HEK293 (cell line): ENCODE measurements around the gene GOLGA6L7.
A peak's percentile ranks its signal among the peaks of the same experiment; 100 is the strongest.

Source experiments
- CTCF ChIA-PET: fragments of 350-600 bp; formaldehyde crosslinking; extraction: SDS; loops from one replicate; lab custom pipeline; 2021; ENCODE audit warnings: antibody characterized with exemption; lab: Yijun Ruan, JAX
- POLR2A ChIA-PET: fragments of 300-600 bp; formaldehyde crosslinking; extraction: SDS; loops from one replicate; lab custom pipeline; 2020; ENCODE audit warnings: antibody characterized with exemption, inconsistent platforms; lab: Yijun Ruan, JAX
- H3K27ac ChIP-seq: fragments of 200-500 bp; sonication (Bioruptor generic); 2 replicates; pipeline ENCODE4 v1.5.1; 2014; ENCODE audit warnings: low read depth, low read length, control low read depth, inconsistent platforms; ENCODE audit errors: extremely low read depth
- H3K36me3 ChIP-seq, 2 experiments: fragments of 200-500 bp in 1 of 2; sonication (Bioruptor generic) in 1 of 2; 1 replicate in 1 of 2; 2 replicates in 1 of 2; pipeline ENCODE4 v1.5.1; 2014 to 2017; ENCODE audit warnings: inconsistent platforms in 2 of 2, low read length in 2 of 2; ENCODE audit not compliant: control insufficient read depth in 2 of 2, insufficient read depth in 1 of 2
- H3K4me1 ChIP-seq: fragments of 200-500 bp; sonication (Bioruptor generic); 2 replicates; pipeline ENCODE4 v1.5.1; 2014; ENCODE audit warnings: mild to moderate bottlenecking, low read length, inconsistent platforms; ENCODE audit not compliant: control insufficient read depth, insufficient read depth
- H3K4me3 ChIP-seq: 2 replicates; pipeline ENCODE4 v1.5.1; 2011; ENCODE audit warnings: low read depth, mild to moderate bottlenecking, control low read depth, low read length, moderate library complexity
- H3K9me3 ChIP-seq: fragments of 200-500 bp; sonication (Bioruptor generic); 2 replicates; pipeline ENCODE4 v1.5.1; 2014; ENCODE audit warnings: low read depth, low read length, inconsistent platforms; ENCODE audit not compliant: control insufficient read depth, insufficient read depth
- EGR2 ChIP-seq: fragments of 450-650 bp; formaldehyde crosslinking; IDR thresholded peaks from 2 replicates; pipeline ENCODE4 v1.5.1; 2016; ENCODE audit warnings: low read depth, missing biosample characterization, missing genetic modification characterization
- MZF1 ChIP-seq: fragments of 450-650 bp; formaldehyde crosslinking; IDR thresholded peaks from 2 replicates; pipeline ENCODE4 v1.5.1; 2017; ENCODE audit warnings: missing biosample characterization, missing genetic modification characterization, borderline replicate concordance
- RBAK ChIP-seq: fragments of 450-650 bp; formaldehyde crosslinking; IDR thresholded peaks from 2 replicates; pipeline ENCODE4 v1.5.1; 2016; ENCODE audit warnings: missing biosample characterization, missing genetic modification characterization
- SCRT1 ChIP-seq: fragments of 450-650 bp; formaldehyde crosslinking; IDR thresholded peaks from 2 replicates; pipeline ENCODE4 v1.5.1; 2016; ENCODE audit warnings: missing biosample characterization, missing genetic modification characterization, borderline replicate concordance
- SCRT2 ChIP-seq: fragments of 450-650 bp; formaldehyde crosslinking; IDR thresholded peaks from 2 replicates; pipeline ENCODE4 v1.5.1; 2016; ENCODE audit warnings: missing biosample characterization, missing genetic modification characterization
- YY1 ChIP-seq: fragments of 450-650 bp; formaldehyde crosslinking; IDR thresholded peaks from 2 replicates; pipeline ENCODE4 v1.5.1; 2018; ENCODE audit warnings: missing biosample characterization, missing genetic modification characterization
- ZBTB20 ChIP-seq: fragments of 450-650 bp; formaldehyde crosslinking; IDR thresholded peaks from 2 replicates; pipeline ENCODE4 v1.5.1; 2016; ENCODE audit warnings: missing biosample characterization, missing genetic modification characterization
- ZBTB48 ChIP-seq: fragments of 450-650 bp; formaldehyde crosslinking; IDR thresholded peaks from 2 replicates; pipeline ENCODE4 v1.5.1; 2016; ENCODE audit warnings: missing biosample characterization, missing genetic modification characterization
- ZIC2 ChIP-seq: fragments of 450-650 bp; formaldehyde crosslinking; IDR thresholded peaks from 2 replicates; pipeline ENCODE4 v1.5.1; 2016; ENCODE audit warnings: missing biosample characterization, missing genetic modification characterization
- ZNF155 ChIP-seq: fragments of 450-650 bp; formaldehyde crosslinking; IDR thresholded peaks from 2 replicates; pipeline ENCODE4 v1.5.1; 2016; ENCODE audit warnings: missing biosample characterization, missing genetic modification characterization
- ZNF473 ChIP-seq: fragments of 450-650 bp; formaldehyde crosslinking; IDR thresholded peaks from 2 replicates; pipeline ENCODE4 v1.5.1; 2017; ENCODE audit warnings: missing biosample characterization, missing genetic modification characterization
- ZNF548 ChIP-seq: fragments of 450-650 bp; formaldehyde crosslinking; IDR thresholded peaks from 2 replicates; pipeline ENCODE4 v1.5.1; 2016; ENCODE audit warnings: missing biosample characterization, missing genetic modification characterization
- ZNF623 ChIP-seq: fragments of 450-650 bp; formaldehyde crosslinking; IDR thresholded peaks from 2 replicates; pipeline ENCODE4 v1.5.1; 2016; ENCODE audit warnings: missing biosample characterization, missing genetic modification characterization
- ZNF747 ChIP-seq: fragments of 450-650 bp; formaldehyde crosslinking; IDR thresholded peaks from 2 replicates; pipeline ENCODE4 v1.5.1; 2016; ENCODE audit warnings: missing biosample characterization, missing genetic modification characterization
- TF ChIP-seq, protein P1 (sequence below): fragments of 450-650 bp; formaldehyde crosslinking; IDR thresholded peaks from 2 replicates; pipeline ENCODE4 v1.5.1; 2016; ENCODE audit warnings: missing biosample characterization, missing genetic modification characterization
- TF ChIP-seq, protein P2 (sequence below): fragments of 450-650 bp; formaldehyde crosslinking; IDR thresholded peaks from 2 replicates; pipeline ENCODE4 v1.5.1; 2016; ENCODE audit warnings: missing biosample characterization, missing genetic modification characterization, low read depth
- TF ChIP-seq, protein P3 (sequence below): fragments of 450-650 bp; formaldehyde crosslinking; IDR thresholded peaks from 2 replicates; pipeline ENCODE4 v1.5.1; 2017; ENCODE audit warnings: missing biosample characterization, missing genetic modification characterization
- TF ChIP-seq, protein P4 (sequence below): fragments of 450-650 bp; formaldehyde crosslinking; IDR thresholded peaks from 2 replicates; pipeline ENCODE4 v1.5.1; 2016; ENCODE audit warnings: missing biosample characterization, missing genetic modification characterization

GOLGA6L7 gene

DNA sequence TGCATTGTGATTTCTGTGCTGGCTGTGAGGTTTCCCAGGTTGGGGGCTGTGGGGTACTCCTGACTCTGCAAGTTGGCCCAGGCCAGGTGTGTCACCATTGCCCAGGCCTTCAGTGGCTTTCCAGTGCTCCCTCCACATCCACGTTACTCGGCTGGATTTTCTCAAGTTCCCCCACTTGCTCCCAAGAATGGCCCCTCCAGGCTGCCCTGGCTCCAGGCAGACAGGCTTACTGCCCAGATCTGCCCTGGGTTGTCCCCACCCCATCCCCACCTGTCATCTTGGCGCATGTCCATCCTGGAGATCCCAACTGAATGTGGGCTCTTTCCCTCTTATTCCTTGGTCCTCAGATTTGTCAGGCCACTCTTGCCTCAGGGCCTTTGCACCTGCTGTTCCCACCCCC, 40.9 kb upstream of the GOLGA6L7 start:
- TF ChIP-seq YY1: no peak
- no peak for TF ChIP-seq ZNF473
- TF ChIP-seq, protein P1, sequence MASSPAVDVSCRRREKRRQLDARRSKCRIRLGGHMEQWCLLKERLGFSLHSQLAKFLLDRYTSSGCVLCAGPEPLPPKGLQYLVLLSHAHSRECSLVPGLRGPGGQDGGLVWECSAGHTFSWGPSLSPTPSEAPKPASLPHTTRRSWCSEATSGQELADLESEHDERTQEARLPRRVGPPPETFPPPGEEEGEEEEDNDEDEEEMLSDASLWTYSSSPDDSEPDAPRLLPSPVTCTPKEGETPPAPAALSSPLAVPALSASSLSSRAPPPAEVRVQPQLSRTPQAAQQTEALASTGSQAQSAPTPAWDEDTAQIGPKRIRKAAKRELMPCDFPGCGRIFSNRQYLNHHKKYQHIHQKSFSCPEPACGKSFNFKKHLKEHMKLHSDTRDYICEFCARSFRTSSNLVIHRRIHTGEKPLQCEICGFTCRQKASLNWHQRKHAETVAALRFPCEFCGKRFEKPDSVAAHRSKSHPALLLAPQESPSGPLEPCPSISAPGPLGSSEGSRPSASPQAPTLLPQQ (tag by site-specific recombination): no peak
- peak; percentile 80 for TF ChIP-seq ZNF623 (tag by site-specific recombination)
- TF ChIP-seq, protein P2, sequence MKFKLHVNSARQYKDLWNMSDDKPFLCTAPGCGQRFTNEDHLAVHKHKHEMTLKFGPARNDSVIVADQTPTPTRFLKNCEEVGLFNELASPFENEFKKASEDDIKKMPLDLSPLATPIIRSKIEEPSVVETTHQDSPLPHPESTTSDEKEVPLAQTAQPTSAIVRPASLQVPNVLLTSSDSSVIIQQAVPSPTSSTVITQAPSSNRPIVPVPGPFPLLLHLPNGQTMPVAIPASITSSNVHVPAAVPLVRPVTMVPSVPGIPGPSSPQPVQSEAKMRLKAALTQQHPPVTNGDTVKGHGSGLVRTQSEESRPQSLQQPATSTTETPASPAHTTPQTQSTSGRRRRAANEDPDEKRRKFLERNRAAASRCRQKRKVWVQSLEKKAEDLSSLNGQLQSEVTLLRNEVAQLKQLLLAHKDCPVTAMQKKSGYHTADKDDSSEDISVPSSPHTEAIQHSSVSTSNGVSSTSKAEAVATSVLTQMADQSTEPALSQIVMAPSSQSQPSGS (tag by site-specific recombination): no peak
- no peak for TF ChIP-seq ZNF155
- TF ChIP-seq EGR2 (tag by site-specific recombination): no peak
- TF ChIP-seq ZNF548 (tag by site-specific recombination): no peak
- Histone ChIP-seq H3K9me3 (no peaks in the 10 kb centered on the region), H3K4me1 (no peaks in the 10 kb centered on the region; the same call in 1 of the 2 replicates), H3K4me3 (no peak overlapping the region), H3K27ac (no peak overlapping the region), H3K36me3 (no peaks in the 10 kb centered on the region)
- POLR2A ChIA-PET: no interaction called here
- CTCF ChIA-PET: no interaction called here

DNA sequence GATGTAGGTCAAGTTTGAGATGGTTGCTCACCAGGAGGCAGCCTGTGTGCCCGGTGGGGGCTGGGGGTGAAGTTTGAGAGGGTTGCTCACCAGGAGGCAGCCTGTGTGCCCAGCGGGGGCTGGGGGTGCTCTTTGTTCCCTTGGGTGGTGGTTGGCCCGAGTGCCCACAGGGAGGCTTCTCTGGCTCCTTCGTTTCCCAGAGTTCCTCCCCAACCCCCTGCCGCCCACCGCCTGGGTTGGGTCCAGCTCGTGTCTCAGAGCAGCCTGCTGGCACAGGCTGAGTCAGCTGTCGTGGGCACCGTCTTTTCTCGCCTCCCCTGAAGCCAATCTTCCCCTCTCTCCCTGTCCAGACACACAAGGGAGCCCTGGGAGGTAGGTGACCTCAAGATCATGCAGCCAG, 40.5 kb upstream of the GOLGA6L7 start:
- Histone ChIP-seq H3K36me3 (no peaks in the 10 kb centered on the region), H3K9me3 (no peaks in the 10 kb centered on the region), H3K4me3 (no peak overlapping the region), H3K27ac (no peak overlapping the region), H3K4me1 (no peaks in the 10 kb centered on the region; the same call in 1 of the 2 replicates)
- ChIA-PET CTCF (no interaction called here), POLR2A (no interaction called here)
- TF ChIP-seq ZIC2 (tag by site-specific recombination) (peak; percentile 59), ZNF747 (tag by site-specific recombination) (no peak), ZBTB48 (tag by site-specific recombination) (no peak)
- TF ChIP-seq, all 188 proteins: peak for 1

DNA sequence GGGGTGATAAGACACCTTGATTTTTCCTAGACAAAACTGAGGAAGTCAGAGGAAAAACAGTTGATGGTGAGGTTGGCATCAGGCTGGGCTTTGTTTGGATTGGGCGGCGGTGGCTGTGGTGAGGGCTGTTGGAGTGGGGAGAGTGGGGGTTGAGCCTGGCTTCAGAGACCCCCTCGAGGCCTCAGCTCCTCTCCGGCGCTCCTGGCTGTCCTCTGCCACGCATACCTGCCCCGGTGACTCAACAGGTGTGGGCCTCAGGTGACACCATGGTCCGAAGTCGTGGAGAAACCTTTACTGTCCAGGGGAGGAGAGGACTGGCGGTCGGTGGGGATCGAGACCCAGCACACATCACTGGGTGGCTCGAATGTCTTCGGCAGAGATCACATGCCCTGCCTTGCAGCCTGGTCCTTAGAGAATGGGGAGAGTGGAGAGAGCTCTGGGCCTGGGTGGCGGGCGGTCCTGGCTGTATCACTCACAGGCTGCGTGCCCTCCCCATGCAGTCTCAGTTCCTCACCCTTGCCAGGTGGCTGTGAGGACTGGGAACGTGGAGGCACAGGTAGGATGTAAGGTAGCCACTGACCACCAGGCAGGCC, 40.0 kb upstream of the GOLGA6L7 start:
- H3K36me3 ChIP-seq: no peaks in the 10 kb centered on the region
- POLR2A ChIA-PET: no interaction called here
- TF ChIP-seq SCRT2 (tag by site-specific recombination) (peak; percentile 68; the same call in 1 of the 2 replicates), SCRT1 (peak; percentile 37; the same call in 1 of the 2 replicates), MZF1 (tag by site-specific recombination) (no peak)
- TF ChIP-seq, all 188 proteins: peak for 2
- Histone ChIP-seq H3K9me3 (no peaks in the 10 kb centered on the region), H3K27ac (no peak overlapping the region), H3K4me1 (no peaks in the 10 kb centered on the region; the same call in 1 of the 2 replicates), H3K4me3 (no peak overlapping the region)
- CTCF ChIA-PET: no interaction called here

DNA sequence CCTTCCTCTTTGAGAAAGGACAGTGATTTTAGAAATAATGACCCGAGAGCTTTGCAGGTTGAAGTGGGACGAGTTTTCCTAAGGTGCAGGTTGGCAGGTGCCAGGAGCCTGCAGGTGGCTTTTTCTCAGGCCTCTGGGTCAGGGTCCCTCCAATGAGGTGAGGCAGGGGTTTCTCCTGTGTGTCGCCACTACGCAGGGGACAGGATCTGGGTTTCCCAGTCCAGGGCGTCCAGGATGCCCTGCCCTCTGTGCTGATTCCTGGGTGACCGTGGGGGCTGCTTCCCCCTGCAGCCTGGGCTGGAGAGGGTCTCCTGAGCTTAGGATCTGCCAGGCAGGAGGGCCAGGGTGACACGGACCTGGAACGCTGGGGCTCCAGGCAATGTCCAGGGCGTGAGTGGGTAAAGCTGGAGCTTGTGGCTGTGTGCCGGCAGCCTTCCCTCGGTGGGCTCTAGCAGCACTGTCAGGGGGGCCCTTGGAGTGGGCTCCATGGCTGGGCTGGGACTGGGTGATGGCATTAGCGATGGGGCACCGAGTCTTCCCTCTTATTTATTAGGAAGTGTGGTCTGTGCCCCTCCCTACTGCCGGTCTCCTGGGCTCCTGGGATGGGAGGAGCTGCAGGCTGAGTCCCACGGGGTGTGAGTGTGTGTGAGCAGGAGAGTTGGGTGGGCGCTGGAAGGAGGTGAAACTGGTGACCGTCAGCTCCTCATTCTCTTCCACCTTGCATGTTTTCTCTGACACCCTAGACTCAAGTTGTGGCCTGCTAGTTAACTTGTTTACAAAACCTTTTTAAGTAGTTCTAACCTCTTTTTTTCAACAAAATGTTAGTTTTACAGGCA, 39.1 kb upstream of the GOLGA6L7 start:
- H3K27ac ChIP-seq: no peak overlapping the region
- ChIA-PET POLR2A (no interaction called here), CTCF (no interaction called here)
- H3K36me3 ChIP-seq: no peaks in the 10 kb centered on the region
- H3K9me3 ChIP-seq: no peaks in the 10 kb centered on the region
- H3K4me1 ChIP-seq: no peaks in the 10 kb centered on the region; the same call in 1 of the 2 replicates
- TF ChIP-seq ZBTB20 (tag by site-specific recombination) (peak; percentile 84), EGR2 (tag by site-specific recombination) (0 out of 2 replicates have a peak, but pooled peaks have one; percentile 6), RBAK (tag by site-specific recombination) (no peak)
- TF ChIP-seq, protein P3, sequence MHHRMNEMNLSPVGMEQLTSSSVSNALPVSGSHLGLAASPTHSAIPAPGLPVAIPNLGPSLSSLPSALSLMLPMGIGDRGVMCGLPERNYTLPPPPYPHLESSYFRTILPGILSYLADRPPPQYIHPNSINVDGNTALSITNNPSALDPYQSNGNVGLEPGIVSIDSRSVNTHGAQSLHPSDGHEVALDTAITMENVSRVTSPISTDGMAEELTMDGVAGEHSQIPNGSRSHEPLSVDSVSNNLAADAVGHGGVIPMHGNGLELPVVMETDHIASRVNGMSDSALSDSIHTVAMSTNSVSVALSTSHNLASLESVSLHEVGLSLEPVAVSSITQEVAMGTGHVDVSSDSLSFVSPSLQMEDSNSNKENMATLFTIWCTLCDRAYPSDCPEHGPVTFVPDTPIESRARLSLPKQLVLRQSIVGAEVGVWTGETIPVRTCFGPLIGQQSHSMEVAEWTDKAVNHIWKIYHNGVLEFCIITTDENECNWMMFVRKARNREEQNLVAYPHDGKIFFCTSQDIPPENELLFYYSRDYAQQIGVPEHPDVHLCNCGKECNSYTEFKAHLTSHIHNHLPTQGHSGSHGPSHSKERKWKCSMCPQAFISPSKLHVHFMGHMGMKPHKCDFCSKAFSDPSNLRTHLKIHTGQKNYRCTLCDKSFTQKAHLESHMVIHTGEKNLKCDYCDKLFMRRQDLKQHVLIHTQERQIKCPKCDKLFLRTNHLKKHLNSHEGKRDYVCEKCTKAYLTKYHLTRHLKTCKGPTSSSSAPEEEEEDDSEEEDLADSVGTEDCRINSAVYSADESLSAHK (tag by site-specific recombination): no peak
- TF ChIP-seq, protein P4, sequence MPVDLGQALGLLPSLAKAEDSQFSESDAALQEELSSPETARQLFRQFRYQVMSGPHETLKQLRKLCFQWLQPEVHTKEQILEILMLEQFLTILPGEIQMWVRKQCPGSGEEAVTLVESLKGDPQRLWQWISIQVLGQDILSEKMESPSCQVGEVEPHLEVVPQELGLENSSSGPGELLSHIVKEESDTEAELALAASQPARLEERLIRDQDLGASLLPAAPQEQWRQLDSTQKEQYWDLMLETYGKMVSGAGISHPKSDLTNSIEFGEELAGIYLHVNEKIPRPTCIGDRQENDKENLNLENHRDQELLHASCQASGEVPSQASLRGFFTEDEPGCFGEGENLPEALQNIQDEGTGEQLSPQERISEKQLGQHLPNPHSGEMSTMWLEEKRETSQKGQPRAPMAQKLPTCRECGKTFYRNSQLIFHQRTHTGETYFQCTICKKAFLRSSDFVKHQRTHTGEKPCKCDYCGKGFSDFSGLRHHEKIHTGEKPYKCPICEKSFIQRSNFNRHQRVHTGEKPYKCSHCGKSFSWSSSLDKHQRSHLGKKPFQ (tag by site-specific recombination): peak; percentile 65; the same call in 1 of the 2 replicates
- H3K4me3 ChIP-seq: no peak overlapping the region
